Stimulated activated CD8-positive, alpha-beta memory T cell treated with anti-CD3 and anti-CD28 coated beads, Interleukin-7, amount 100 ng/mL, for 48 hours (primary cell): ENCODE data around the gene MYO3B.
"Not testable (repeated sequence)": the region's sequence is repeated elsewhere in the genome, so short reads cannot be mapped to it uniquely, and the experiment has no call there.

ENCODE experiments used
- DNase-seq, 2 donors: peaks; one replicate each; pipeline ENCODE4 v3.0.0-alpha.2; 2020; ENCODE audit warnings: low read depth in 1 of 2; ENCODE audit errors: extremely low read depth in 1 of 2

The MYO3B gene

GRCh38 chr2:170208967-170209366 lies 31.0 kb downstream of the MYO3B start:
- DNase-seq = no peak

GRCh38 chr2:170212625-170213280 lies 34.8 kb downstream of the MYO3B start:
- no peak for DNase-seq

- DNase-seq = not testable (repeated sequence)
Measured at GRCh38 chr2:170213281-170213625, 35.3 kb downstream of the MYO3B start.

GRCh38 chr2:170213651-170214050 lies 35.7 kb downstream of the MYO3B start:
- no peak for DNase-seq

GRCh38 chr2:170214309-170214948 lies 36.5 kb downstream of the MYO3B start:
- no peak for DNase-seq

- DNase-seq = no peak
Measured at GRCh38 chr2:170215021-170215420, 37.1 kb downstream of the MYO3B start.

GRCh38 chr2:170216428-170216827 lies 38.5 kb downstream of the MYO3B start:
- DNase-seq = no peak

GRCh38 chr2:170216981-170217380 lies 39.0 kb downstream of the MYO3B start:
- DNase-seq = no peak

- no peak for DNase-seq
Measured at GRCh38 chr2:170217778-170218251, 39.9 kb downstream of the MYO3B start.

GRCh38 chr2:170218456-170218855 lies 40.5 kb downstream of the MYO3B start:
- no peak for DNase-seq

GRCh38 chr2:170218931-170219330 lies 41.0 kb downstream of the MYO3B start:
- no peak for DNase-seq

- no peak for DNase-seq
Measured at GRCh38 chr2:170221317-170222288, 43.7 kb downstream of the MYO3B start.

- no peak for DNase-seq
Measured at GRCh38 chr2:170222298-170222697, 44.4 kb downstream of the MYO3B start.

GRCh38 chr2:170222842-170223241 lies 44.9 kb downstream of the MYO3B start:
- no peak for DNase-seq

- no peak for DNase-seq
Measured at GRCh38 chr2:170224692-170225294, 46.8 kb downstream of the MYO3B start.

- no peak for DNase-seq
Measured at GRCh38 chr2:170226216-170226615, 48.3 kb downstream of the MYO3B start.

- no peak for DNase-seq
Measured at GRCh38 chr2:170227507-170227947, 49.6 kb downstream of the MYO3B start.

GRCh38 chr2:170227951-170228350 lies 50.0 kb downstream of the MYO3B start:
- DNase-seq = no peak

- no peak for DNase-seq
Measured at GRCh38 chr2:170228429-170228828, 50.5 kb downstream of the MYO3B start.

- DNase-seq = no peak
Measured at GRCh38 chr2:170229125-170229524, 51.2 kb downstream of the MYO3B start.

GRCh38 chr2:170229744-170230143 lies 51.8 kb downstream of the MYO3B start:
- DNase-seq = no peak
